ENCODE data around the gene LYZL4.

LYZL4 gene

DNA sequence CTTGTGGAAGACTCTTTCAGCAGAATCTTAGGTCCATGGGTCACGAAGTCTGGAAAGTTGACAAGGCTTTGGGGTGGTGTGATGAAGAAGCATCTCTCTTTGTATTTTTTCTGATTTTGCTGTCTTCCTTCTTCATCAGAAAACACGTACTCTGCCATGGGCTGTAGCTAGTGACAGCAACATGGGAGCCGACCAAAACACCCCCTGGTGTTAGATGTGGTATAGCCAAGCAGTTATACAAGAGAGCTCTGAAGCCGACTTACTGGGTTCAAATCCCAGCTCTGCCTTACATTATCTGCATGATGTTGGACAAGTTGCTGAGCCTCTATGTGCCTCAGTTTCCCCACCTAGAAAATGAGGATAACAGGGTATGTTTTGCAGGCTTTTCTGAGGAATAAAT lies 32.9 kb upstream of the LYZL4 start:
- Histone ChIP-seq H3K9me3 (ENCODE audit: insufficient read depth, low read length) (no peaks in the 10 kb centered on the region), H3K79me2 (ENCODE audit: insufficient read depth, low read length) (no peaks in the 10 kb centered on the region), H3K27ac (ENCODE audit: low read depth, low read length) (no peak overlapping the region), H3K9me2 (replicated peaks; ENCODE audit: insufficient read depth, low read length) (no peaks in the 10 kb centered on the region), H3K4me3 (ENCODE audit: insufficient read depth, low read length, poor library complexity, severe bottlenecking) (no peak overlapping the region), H3F3A (ENCODE audit: insufficient read depth) (no peaks in the 10 kb centered on the region), H3K27me3 (ENCODE audit: low read length) (no peaks in the 10 kb centered on the region), H3K36me3 (ENCODE audit: low read length) (no peaks in the 10 kb centered on the region), H4K20me1 (ENCODE audit: low read depth, low read length) (no peaks in the 10 kb centered on the region), H3K9ac (ENCODE audit: low read length) (no peak overlapping the region), H3K4me2 (ENCODE audit: low read depth, low read length, poor library complexity, severe bottlenecking) (no peak overlapping the region), H2AFZ (ENCODE audit: low read depth, low read length, severe bottlenecking) (no peak overlapping the region)
- TF ChIP-seq, protein P1, sequence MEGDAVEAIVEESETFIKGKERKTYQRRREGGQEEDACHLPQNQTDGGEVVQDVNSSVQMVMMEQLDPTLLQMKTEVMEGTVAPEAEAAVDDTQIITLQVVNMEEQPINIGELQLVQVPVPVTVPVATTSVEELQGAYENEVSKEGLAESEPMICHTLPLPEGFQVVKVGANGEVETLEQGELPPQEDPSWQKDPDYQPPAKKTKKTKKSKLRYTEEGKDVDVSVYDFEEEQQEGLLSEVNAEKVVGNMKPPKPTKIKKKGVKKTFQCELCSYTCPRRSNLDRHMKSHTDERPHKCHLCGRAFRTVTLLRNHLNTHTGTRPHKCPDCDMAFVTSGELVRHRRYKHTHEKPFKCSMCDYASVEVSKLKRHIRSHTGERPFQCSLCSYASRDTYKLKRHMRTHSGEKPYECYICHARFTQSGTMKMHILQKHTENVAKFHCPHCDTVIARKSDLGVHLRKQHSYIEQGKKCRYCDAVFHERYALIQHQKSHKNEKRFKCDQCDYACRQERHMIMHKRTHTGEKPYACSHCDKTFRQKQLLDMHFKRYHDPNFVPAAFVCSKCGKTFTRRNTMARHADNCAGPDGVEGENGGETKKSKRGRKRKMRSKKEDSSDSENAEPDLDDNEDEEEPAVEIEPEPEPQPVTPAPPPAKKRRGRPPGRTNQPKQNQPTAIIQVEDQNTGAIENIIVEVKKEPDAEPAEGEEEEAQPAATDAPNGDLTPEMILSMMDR (IDR thresholded peaks at IDR 0.05; ENCODE audit: insufficient read depth, low read length, poor library complexity, severe bottlenecking), result no peak
- no peak for TF ChIP-seq EZH2phosphoT487 (conservative IDR thresholded peaks at IDR 0.05; ENCODE audit: low read length)

- H3K27me3 ChIP-seq (ENCODE audit: low read length), result no peaks in the 10 kb centered on the region
- H3K9me3 ChIP-seq (ENCODE audit: insufficient read depth, low read length), result no peaks in the 10 kb centered on the region
- no peaks in the 10 kb centered on the region for H4K20me1 ChIP-seq (ENCODE audit: low read depth, low read length)
- H3K9me2 ChIP-seq (replicated peaks; ENCODE audit: insufficient read depth, low read length), result no peaks in the 10 kb centered on the region
- no peaks in the 10 kb centered on the region for H3K36me3 ChIP-seq (ENCODE audit: low read length)
- H3K27ac ChIP-seq (ENCODE audit: low read depth, low read length), result no peak overlapping the region
- H3F3A ChIP-seq (ENCODE audit: insufficient read depth), result no peaks in the 10 kb centered on the region
- H3K79me2 ChIP-seq (ENCODE audit: insufficient read depth, low read length), result no peaks in the 10 kb centered on the region
- no peak overlapping the region for H3K4me2 ChIP-seq (ENCODE audit: low read depth, low read length, poor library complexity, severe bottlenecking)
- no peak overlapping the region for H3K4me3 ChIP-seq (ENCODE audit: insufficient read depth, low read length, poor library complexity, severe bottlenecking)
- H2AFZ ChIP-seq (ENCODE audit: low read depth, low read length, severe bottlenecking), result no peak overlapping the region
- no peak overlapping the region for H3K9ac ChIP-seq (ENCODE audit: low read length)
- TF ChIP-seq, protein P1 (IDR thresholded peaks at IDR 0.05; ENCODE audit: insufficient read depth, low read length, poor library complexity, severe bottlenecking), result no peak
- TF ChIP-seq EZH2phosphoT487 (conservative IDR thresholded peaks at IDR 0.05; ENCODE audit: low read length), result no peak
These were observed 32.2 kb upstream of the LYZL4 start for GRCh38 chr3:42442640-42443039.

- Histone ChIP-seq H4K20me1 (ENCODE audit: low read depth, low read length) (no peaks in the 10 kb centered on the region), H3K4me3 (ENCODE audit: insufficient read depth, low read length, poor library complexity, severe bottlenecking) (no peak overlapping the region), H2AFZ (ENCODE audit: low read depth, low read length, severe bottlenecking) (no peak overlapping the region), H3K9me2 (replicated peaks; ENCODE audit: insufficient read depth, low read length) (no peaks in the 10 kb centered on the region), H3K27me3 (ENCODE audit: low read length) (no peaks in the 10 kb centered on the region), H3K9ac (ENCODE audit: low read length) (no peak overlapping the region), H3K36me3 (ENCODE audit: low read length) (no peaks in the 10 kb centered on the region), H3F3A (ENCODE audit: insufficient read depth) (no peaks in the 10 kb centered on the region), H3K27ac (ENCODE audit: low read depth, low read length) (no peak overlapping the region), H3K9me3 (ENCODE audit: insufficient read depth, low read length) (no peaks in the 10 kb centered on the region), H3K4me2 (ENCODE audit: low read depth, low read length, poor library complexity, severe bottlenecking) (no peak overlapping the region), H3K79me2 (ENCODE audit: insufficient read depth, low read length) (no peaks in the 10 kb centered on the region)
- no peak for TF ChIP-seq EZH2phosphoT487 (conservative IDR thresholded peaks at IDR 0.05; ENCODE audit: low read length)
- TF ChIP-seq, protein P1 (IDR thresholded peaks at IDR 0.05; ENCODE audit: insufficient read depth, low read length, poor library complexity, severe bottlenecking), result no peak
These were observed 31.4 kb upstream of the LYZL4 start for GRCh38 chr3:42441791-42442190.

Measured in SU-DHL-6 (cell line).